Upper lobe of left lung (tissue), 4 donors: ENCODE results near the gene PDCD6IP.

Experiments used
- CTCF ChIP-seq, 6 experiments: fragments of 450-650 bp in 4 of 6; fragments of 200-600 bp in 2 of 6; sonication (generic) in 2 of 6; IDR thresholded peaks; one replicate each; pipeline ENCODE4 v1.5.1; 2016 to 2019; ENCODE audit warnings: antibody characterized with exemption in 6 of 6
- EP300 ChIP-seq, 4 donors: sonication (generic); formaldehyde crosslinking; IDR thresholded peaks; one replicate each; pipeline ENCODE4 v1.5.1; 2017; ENCODE audit warnings: antibody characterized with exemption in 4 of 4, control low read depth in 2 of 4
- POLR2A ChIP-seq, 4 donors: fragments of 450-650 bp; IDR thresholded peaks; one replicate each; pipeline ENCODE4 v1.5.1; 2016 to 2017; ENCODE audit warnings: antibody characterized with exemption in 4 of 4, mild to moderate bottlenecking in 2 of 4
- POLR2AphosphoS5 ChIP-seq, 2 donors: sonication (generic); formaldehyde crosslinking; IDR thresholded peaks; one replicate each; pipeline ENCODE4 v1.5.1; 2017; ENCODE audit warnings: antibody characterized with exemption in 2 of 2

GRCh38 chr3:33895658-33896057, 97.2 kb downstream of the PDCD6IP start:
- no peak for TF ChIP-seq CTCF (IDR thresholded peaks at IDR 0.05)
- no peak for TF ChIP-seq EP300 (IDR thresholded peaks at IDR 0.05)
- no peak for TF ChIP-seq POLR2AphosphoS5 (IDR thresholded peaks at IDR 0.05)
- TF ChIP-seq POLR2A (IDR thresholded peaks at IDR 0.05): no peak
